Head of caudate nucleus (tissue), 42 donors: ENCODE measurements around the gene CCNJL.
"Not testable (repeated sequence)": the region's sequence is repeated elsewhere in the genome, so short reads cannot be mapped to it uniquely, and the experiment has no call there.

Experiments
- DNase-seq, 42 donors: peaks; one replicate each; pipeline versions ENCODE4 v3.0.0 to v3.0.0-alpha.2; 2020 to 2021; ENCODE audit warnings: mixed read lengths in 7 of 42
- intact Hi-C: fragments of 100-400 bp; cut with DNase I; formaldehyde crosslinking; loops from one replicate; pipeline ENCODE4 v1.15.0; 2022

CCNJL gene

DNA sequence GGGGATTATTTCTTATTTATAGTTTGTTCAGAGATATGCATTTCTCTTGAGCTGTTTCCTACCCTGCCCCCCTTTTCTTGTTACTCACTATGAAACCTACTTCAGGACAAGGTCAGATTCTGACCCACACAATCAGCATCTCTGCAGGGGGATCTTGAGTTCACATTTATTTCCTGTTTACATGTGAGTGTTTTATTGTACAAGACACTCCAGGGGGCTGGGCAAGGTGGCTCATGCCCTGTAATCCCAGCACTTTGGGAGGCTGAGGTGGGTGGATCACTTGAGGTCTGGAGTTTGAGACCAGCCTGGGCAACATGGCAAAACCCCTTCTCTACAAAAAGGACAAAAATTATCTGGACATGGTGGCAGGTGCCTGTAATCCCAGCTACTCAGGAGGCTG lies 28.1 kb upstream of the CCNJL start:
- intact Hi-C loops, DNase-seq: not testable (repeated sequence)

DNA sequence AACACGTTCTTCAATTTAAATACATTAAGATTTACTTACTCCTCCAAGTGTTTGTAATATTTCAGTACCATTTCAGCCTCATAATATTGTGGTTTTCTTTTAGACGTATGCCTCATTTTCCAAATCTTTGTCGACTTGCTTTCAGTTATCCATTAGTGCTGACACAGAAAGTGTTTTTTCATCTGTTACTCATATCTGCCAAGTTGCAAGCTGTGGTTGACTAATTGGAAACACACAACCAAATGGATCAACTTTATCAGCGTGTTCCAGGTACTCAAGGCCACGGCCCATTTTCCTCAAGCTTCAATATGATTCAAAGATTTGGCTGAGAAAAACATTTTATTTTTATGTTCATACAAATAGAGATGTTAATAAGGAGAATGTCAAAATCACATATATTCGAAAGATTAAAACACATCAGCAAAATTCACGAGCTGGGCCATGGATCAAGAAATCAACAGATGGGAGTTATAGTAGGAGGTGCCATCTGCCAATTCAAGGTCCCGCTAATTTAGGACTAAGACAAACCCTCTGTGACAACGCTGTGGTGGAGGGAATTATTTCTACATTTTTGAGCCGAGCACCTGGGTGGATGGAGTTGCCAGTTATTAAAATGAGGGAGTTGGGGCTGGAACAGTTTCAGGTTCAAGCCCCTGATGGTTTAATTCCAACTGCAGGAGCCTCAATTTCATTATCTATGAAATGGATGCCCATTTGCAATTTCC lies 27.2 kb upstream of the CCNJL start:
- intact Hi-C loops, result no loop called here
- DNase-seq, result no peak

DNA sequence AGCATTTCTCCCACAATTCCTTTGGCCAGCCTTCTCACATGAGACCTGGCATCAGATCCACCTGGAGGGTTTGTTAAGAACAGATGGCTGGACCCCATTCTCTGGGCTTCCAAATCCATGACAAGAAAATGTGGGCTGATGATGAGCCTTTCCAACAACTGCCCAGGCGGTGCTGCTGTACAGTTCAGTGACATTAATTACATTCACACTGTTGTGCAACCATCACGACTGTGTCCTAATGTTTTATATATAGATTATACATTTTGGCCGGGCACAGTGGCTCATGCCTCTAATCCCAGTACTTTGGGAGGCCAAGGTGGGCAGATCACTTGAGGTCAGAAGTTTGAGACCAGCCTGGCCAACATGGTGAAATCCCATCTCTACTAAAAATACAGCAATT lies 22.4 kb upstream of the CCNJL start:
- DNase-seq, intact Hi-C loops: not testable (repeated sequence)

DNA sequence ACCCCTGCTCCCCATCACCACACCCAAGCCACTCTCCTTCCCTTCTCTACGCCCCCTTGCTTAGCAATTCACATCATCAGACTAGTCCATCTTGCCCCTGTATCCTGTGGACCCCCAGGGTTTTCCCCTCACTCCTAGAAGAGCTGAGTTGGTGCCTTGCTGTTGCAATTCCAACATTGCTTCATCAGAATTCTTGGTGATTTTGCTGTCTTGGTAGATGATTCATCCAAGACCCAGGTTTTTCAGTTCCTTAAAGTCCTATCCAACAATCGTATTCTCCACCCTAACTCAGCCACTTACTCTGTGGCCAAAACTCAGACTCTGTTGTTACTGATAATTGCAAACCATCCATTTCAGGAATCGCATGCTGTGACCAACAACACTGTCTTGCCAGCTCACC lies 21.4 kb upstream of the CCNJL start:
- intact Hi-C loops, result no loop called here
- no peak for DNase-seq

DNA sequence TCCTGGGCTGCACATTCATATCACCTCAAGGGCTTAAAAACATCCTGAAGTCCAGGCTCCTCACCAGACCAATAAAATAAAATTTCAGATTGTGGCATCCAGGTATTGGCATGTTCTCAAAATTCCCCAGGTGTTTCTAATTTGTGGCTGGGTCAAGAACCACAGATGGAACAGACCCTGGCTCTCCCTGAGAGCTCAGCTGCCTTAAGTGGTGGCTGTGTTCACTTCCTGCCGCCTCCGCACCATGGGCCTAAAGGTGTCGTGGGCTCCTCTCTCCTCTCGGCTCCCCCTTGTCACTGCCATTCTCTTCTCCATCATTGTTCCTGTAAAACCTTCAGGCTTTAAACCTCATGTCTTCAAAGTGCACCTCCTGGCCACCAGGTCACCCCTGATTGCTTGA lies 17.8 kb upstream of the CCNJL start:
- intact Hi-C loops, result no loop called here
- DNase-seq, result no peak

DNA sequence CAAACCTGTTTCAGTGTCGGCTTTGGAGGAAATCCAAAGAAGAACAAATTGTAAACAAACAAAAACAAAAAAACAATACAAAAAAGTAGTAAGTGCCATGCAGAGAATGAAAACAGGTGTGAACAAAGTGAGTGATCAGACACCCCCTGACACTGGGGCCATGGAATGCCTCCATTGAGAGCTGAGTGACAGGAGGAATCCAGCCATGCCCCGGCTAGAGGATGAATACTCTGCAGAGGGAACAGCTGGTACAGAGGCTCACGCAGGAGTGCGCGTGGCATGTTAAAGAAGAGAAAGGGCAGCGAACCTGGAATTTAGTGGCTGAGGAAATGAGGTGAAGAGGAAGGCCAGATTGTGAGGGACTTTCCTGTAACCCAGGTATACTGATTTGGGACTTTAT lies 15.5 kb upstream of the CCNJL start:
- intact Hi-C loops, result no loop called here
- no peak for DNase-seq

DNA sequence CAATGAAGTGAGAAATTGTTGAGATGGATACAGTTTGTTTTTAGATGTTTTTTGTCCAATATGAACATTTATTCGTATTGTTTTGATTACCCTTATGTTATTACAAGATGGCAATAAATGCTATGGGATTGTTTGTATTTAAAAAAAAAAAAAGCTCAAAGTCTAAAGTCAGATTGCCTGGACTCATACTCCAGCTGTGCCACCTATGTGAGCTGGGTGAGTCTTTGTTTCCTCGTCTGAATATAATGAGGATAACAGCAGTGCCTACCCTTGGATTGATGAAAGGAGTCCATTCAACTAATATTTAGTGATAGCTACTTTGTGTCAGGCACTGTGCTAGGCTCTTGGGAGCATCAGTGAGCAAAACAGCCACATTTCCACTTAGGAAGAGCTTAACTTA lies 14.6 kb upstream of the CCNJL start:
- DNase-seq, result no peak
- intact Hi-C loops, result no loop called here

DNA sequence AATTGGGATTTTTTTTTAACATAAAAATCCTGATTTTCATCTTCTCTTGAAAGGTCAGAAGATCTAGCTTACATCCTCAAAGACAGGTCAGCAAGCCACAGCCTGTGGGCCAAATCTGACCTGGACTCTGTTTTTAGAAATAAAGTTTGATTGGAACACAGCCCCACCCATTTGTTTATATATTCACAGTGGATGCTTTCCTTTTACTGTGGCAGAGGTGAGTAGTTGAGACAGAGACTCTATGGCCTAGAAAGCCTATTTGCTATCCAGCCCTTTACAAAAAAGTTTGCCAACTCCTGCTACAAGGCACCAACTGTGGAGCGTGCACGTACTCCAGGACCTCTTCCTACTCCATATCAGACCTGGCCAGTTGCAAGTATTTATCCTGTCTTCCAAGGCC lies 13.4 kb upstream of the CCNJL start:
- intact Hi-C loops, result no loop called here
- no peak for DNase-seq

DNA sequence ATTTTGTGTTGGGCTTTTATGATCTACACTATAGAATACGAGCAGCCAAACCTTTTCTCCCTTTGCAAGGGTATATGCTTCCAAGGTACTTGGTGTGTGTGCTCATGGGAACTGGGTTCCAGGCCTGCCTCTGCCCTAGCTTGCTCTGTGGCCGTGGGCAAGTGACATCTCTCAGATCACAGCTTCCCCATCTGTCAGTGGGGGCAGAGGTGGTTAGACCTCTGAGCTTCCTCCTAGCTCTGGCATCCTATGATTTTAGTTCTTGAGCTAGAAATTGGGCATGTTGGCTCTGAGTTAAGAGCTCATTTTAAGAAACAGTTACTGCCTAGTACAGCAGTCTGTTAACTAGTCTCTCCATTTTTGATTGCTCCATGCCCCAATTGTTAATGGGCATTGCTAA lies 12.5 kb upstream of the CCNJL start:
- no peak for DNase-seq
- intact Hi-C loops, result no loop called here

DNA sequence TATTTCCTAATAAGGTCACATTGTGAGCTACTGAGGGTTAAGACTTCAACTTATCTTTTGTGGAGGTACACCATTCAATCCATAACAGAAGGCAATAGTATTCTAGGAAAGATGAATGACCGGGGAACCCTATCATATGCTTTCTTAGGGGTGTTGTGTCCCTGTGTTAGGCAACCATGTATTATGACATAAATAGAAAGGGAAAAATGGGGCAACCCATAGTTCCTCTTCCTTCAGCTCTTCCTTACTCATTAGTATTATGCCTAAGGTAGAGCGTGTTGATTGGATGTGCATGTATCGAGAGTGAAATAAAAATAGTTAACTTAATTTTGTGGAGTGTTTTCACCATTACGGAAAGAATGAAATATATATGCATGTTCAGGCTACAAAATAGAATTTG lies 6.0 kb upstream of the CCNJL start:
- intact Hi-C loops, result no loop called here

DNA sequence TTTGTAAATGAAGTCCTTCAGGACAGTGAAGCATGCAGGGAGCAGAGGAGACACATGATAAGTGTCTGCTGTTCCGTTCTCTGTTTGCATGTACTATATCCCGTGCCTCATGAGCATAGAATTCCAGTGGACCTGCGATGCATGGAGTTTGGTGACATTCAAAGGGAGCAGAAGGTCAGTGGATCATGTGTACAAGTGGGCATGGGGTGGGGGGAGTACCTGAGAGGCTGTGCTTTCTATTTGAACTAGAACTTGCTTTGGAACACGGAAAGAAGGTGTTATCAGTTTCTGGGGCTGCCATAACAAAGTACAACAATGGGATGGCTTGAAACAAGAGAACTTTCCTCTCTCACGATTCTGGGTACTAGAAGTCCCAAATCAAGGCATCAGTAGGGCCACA lies 5.1 kb upstream of the CCNJL start:
- intact Hi-C loops, result no loop called here
- no peak for DNase-seq

More for the DNA sequence above, 6.0 kb upstream of the CCNJL start:
- DNase-seq, result no peak

DNA sequence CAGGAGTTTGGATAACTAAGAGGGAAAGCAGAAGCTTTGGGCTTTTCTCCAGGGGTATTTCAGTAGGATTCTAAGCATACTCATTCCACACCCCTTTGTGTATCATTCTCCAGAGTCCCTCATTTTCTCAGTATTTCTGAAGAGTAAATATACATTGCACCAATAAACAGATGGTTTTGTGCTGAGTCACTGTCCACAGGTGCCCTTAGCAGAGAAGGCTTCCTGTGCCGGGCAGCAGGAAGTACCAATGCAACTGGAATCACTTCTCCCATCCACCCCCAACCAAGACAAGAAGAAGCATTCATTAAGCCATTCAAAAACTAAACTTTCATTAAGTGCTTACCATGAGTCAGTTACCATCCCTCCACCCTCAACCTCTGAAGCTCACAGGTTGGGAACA lies 3.6 kb upstream of the CCNJL start:
- no peak for DNase-seq
- intact Hi-C loops, result no loop called here

DNA sequence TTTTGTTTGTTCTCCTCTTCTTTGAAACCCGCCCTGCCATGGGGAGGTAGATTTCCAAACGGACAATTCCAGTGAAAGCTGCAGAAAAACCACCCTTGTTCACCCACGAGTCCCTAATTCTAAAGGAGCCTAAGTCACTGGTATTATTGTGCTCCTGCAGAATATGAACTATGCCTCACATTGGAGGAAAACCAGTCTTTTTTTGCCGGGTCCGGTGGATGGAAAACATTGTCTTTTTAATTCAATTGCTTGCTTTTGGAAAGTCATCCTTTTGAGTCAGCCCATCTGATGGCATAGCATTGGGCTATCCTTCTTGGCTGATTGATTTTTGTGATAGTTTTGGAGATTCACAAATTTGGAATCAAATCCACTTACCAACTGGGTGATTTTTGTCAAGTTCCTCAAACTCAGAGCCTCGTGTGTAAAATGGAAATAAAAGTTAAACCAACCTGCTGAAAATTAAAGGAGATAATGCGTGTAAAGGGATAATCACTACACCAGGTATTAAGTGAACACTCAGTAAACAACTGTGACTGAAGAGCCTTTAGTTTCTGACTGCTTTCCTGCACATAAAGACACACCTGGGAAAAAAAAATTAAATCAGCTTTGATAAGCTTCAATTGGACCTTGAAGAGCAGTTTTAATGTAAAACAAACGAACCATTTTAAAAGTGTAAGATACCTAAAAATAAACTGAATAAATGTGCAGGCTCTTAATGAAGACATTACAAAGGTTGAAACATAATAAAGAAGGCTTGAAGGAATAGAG lies 780 bp upstream of the CCNJL start:
- no peak for DNase-seq
- intact Hi-C loops, result no loop called here

DNA sequence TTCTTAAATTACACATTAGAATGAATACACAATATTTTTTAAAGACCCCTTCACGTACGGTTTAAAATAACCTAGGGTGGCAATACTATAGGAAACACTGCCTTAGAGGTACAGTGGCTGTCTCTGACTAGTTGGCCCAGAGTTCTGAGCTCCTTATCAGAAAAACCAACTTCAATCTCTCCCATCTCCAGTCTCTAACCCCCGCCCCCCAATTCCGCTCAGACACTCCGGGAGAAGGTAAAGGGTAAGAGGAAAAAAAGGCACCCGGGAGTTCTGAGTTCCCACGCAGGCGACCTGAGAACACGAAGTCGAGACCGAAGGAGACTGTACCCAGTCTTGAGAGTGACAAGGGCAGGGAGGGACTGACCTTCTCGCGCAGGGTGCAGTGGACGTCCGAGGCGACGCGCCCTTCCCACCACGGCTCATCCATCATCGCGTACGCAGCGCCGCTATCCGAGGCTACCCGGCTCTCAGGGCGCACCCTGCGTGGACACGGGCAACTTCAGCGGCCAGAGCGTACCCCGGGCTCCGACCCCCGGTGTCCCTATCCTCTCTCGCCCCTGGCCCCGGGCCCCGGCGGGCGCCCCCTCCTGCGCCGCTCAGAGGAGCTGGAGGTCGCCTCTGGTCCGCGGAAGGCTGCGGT lies 752 bp downstream of the CCNJL start:
- peak in 16 of 42 donors; percentile 3 to 42 (median 16) for DNase-seq
- intact Hi-C loops, result no loop called here

DNA sequence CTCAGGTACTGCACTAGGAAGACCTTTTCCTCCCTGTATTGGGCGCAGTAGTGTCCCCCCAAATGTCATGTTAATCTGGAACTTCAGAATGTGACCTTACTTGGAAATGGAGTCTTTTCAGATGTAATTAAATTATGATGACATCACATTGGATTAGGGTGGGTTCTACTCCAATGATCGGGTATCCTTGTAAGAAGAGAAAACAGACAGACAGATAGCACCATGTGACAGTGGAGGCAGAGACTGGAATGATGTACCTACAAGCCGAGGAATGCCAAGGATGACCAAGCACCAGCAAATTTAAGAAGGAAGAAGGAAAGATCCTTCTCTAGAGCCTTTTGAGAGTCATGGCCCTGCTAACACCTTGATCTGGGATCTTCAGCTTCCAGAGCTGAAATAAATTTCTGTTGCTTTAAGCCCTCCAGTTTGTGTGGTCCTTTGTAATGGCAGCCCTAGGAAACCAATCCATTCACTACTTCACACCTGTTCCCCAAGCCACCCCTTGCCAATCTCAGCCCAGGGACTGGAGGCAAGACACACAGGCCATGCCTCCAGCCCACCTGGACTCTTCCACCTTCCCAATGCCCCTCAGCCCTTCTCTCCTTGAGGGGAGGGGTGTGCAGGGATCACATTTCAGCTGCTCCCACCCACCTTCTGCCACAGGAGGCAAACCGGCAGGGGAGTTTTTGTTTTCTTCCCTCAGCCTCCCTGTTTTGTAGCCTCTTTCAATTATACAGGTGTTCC lies 1.6 kb downstream of the CCNJL start:
- DNase-seq, result no peak
- intact Hi-C loops, result no loop called here

DNA sequence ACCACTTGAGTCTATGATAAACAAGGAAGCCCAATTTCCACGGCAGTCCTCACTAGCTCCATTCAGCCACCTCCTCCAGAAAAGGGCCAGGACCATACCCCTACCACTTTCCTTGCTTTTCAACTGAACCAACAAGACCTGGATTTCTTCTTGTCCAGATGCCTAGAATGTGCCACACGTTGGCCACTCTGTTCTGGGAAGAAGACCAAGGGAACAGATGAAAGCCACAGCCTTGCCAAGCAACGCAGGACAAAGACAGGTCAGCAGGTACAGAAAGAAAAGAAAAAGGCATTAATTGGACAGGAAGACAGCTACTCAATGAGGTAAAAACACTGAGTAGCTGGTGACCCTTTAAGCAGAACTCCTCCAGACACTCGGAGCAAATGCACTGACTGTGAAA lies 2.2 kb downstream of the CCNJL start:
- intact Hi-C loops, result no loop called here
- DNase-seq, result no peak

DNA sequence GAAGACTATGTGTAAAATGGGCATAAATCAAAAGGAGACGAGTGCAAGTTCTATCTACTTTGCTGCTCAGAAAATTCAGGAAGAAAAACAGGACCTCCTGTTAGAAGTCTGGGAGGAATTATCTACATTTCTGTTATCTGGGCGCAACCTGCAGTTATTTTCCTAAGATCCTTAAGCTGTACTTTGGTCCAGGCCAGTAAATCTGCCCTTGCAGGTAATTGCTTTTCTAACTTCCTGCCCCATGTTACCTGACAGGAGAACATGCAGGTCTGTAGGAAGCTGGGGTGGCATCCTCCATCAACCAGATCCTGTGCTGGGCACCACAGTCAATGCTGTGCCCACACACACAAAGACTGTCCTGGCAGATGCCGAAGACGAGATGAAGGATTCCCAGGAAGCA lies 5.7 kb downstream of the CCNJL start:
- intact Hi-C loops, result no loop called here

DNA sequence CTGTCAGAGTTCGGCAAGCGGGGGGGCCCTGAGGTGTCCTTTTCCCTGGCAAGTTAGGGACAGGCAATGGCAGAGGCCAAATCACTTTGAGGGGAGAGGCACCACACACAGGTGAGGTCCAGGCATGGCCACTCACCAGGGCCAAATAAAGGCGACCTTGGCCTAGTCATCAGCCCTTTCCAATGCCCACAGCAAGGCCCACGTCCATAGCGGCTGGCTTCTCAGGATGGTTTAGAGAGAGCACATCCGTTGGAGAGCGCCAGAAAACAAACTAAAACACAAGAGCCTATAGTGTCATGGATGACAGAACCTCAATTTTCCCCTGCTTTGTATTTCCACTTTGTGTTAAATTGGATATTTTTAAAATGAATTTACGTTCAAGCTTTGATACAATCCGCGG lies 7.0 kb downstream of the CCNJL start:
- no peak for DNase-seq
- intact Hi-C loops, result no loop called here

More for the DNA sequence above, 5.7 kb downstream of the CCNJL start:
- no peak for DNase-seq

DNA sequence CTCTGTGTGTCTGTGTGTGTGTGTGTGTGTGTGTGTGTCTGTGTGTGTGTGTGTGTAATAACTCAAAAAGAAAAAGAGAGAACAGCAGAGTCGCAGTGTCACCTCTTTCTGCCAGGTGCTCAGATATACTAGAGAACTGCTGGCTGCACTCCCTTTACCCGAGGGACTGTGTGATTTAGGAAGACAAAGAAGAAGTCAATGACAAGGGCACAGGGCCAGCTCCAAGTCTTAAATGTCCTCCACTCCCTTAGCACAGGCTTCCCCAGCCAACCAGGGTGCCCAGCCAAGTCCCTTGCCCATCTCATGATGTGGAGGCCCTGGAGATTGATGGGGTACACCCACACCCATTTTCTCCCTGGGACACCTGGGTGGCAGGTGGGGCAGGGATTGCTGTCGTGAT lies 8.7 kb downstream of the CCNJL start:
- intact Hi-C loops, result no loop called here
- DNase-seq, result no peak

DNA sequence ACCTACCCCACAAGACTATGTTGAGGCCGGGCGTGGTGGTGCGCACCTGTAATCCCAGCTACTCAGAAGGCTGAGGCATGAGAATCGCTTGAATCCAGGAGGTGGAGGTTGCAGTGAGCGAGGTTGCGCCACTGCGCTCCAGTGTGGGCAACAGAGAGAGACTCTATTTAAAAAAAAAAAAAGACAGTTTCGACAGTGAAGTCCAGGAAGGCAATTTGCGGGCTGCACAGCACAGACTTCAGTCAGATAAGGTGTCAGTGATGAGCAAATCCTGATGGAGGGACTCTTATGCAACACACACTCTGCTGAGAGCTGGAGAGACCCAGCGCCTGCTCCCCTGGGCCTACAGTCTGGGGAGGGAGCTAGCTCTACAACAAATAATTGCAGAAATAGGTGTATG lies 14.2 kb downstream of the CCNJL start:
- DNase-seq, result peak in 1 of 42 donors; percentile 6
- intact Hi-C loops, result no loop called here
